Measurements from ENCODE around the gene GBF1.
A peak's percentile ranks its signal among the peaks of the same experiment; 100 is the strongest.
"Not testable (repeated sequence)": the region's sequence is repeated elsewhere in the genome, so short reads cannot be mapped to it uniquely, and the experiment has no call there.

The GBF1 gene

GRCh38 chr10:102245082-102245931, at the start of gene GBF1:
Gene GBF1, plus strand, starts transcription at chr10:102245532. Its CDS starts 13,407 bp downstream, at chr10:102258939.
- ATAC-seq (replicated peaks) (peak; percentile 91 to 95), DNase-seq (peak; percentile 93)
- peaks cover 23 to 30% of the 10 kb centered on the region in 2 donors for H3K27me3 Mint-ChIP-seq
- peaks cover 7 to 22% of the 10 kb centered on the region in 2 donors for H3K36me3 Mint-ChIP-seq
- H3K4me1 Mint-ChIP-seq: peaks cover 31 to 51% of the 10 kb centered on the region in 2 donors
- H3K4me3 Mint-ChIP-seq: peak within 1 kb of the TSS; percentile 95 to 99
- H3K9me3 Mint-ChIP-seq: no peaks in the 10 kb centered on the region
- peak within 1 kb of the TSS; percentile 95 for H3K27ac Mint-ChIP-seq

- ATAC-seq (replicated peaks): peak in 1 of 2 donors; percentile 77
These were observed 48.4 kb upstream of the GBF1 start for GRCh38 chr10:102196893-102197292.

GRCh38 chr10:102198027-102198426, 47.3 kb upstream of the GBF1 start:
- H3K4me1 Mint-ChIP-seq: peaks cover 7 to 11% of the 10 kb centered on the region in 2 donors
- ATAC-seq (replicated peaks): no peak

More at GRCh38 chr10:102196893-102197292, 48.4 kb upstream of the GBF1 start:
- H3K4me1 Mint-ChIP-seq: peaks cover 0 to 6% of the 10 kb centered on the region in 2 donors
- no peak for DNase-seq
- H3K27ac Mint-ChIP-seq: peak overlapping the region; percentile 20
- peaks cover 17 to 31% of the 10 kb centered on the region in 2 donors for H3K27me3 Mint-ChIP-seq
- peaks cover 0 to 3% of the 10 kb centered on the region in 2 donors for H3K9me3 Mint-ChIP-seq
- no peak overlapping the region for H3K4me3 Mint-ChIP-seq
- peaks cover 0 to 2% of the 10 kb centered on the region in 2 donors for H3K36me3 Mint-ChIP-seq

GRCh38 chr10:102200751-102201640, 44.3 kb upstream of the GBF1 start:
- Mint-ChIP-seq H3K4me3 (no peak overlapping the region), H3K27me3 (peaks cover 22 to 23% of the 10 kb centered on the region in 2 donors), H3K36me3 (peaks cover 0 to 3% of the 10 kb centered on the region in 2 donors), H3K9me3 (peaks cover 9 to 16% of the 10 kb centered on the region in 2 donors), H3K27ac (no peak overlapping the region), H3K4me1 (peaks cover 7 to 11% of the 10 kb centered on the region in 2 donors)
- ATAC-seq (replicated peaks) (peak; percentile 95), DNase-seq (peak; percentile 32)

More at GRCh38 chr10:102198027-102198426, 47.3 kb upstream of the GBF1 start:
- no peak overlapping the region for H3K27ac Mint-ChIP-seq
- no peaks in the 10 kb centered on the region for H3K36me3 Mint-ChIP-seq
- peaks cover 23 to 31% of the 10 kb centered on the region in 2 donors for H3K27me3 Mint-ChIP-seq
- DNase-seq: no peak
- no peaks in the 10 kb centered on the region for H3K9me3 Mint-ChIP-seq
- no peak overlapping the region for H3K4me3 Mint-ChIP-seq

GRCh38 chr10:102202386-102202785, 42.9 kb upstream of the GBF1 start:
- ATAC-seq (replicated peaks): no peak
- DNase-seq: no peak
- Mint-ChIP-seq H3K36me3 (peaks cover 0 to 3% of the 10 kb centered on the region in 2 donors), H3K4me3 (no peak overlapping the region), H3K9me3 (peaks cover 9 to 16% of the 10 kb centered on the region in 2 donors), H3K4me1 (peaks cover 7 to 8% of the 10 kb centered on the region in 2 donors), H3K27ac (no peak overlapping the region), H3K27me3 (peaks cover 16 to 17% of the 10 kb centered on the region in 2 donors)

GRCh38 chr10:102208311-102209035, 36.9 kb upstream of the GBF1 start:
- H3K4me3 Mint-ChIP-seq: no peak overlapping the region
- peaks cover 7 to 14% of the 10 kb centered on the region in 2 donors for H3K9me3 Mint-ChIP-seq
- no peak for ATAC-seq (replicated peaks)
- peaks cover 0 to 2% of the 10 kb centered on the region in 2 donors for H3K4me1 Mint-ChIP-seq
- DNase-seq: no peak
- no peak overlapping the region for H3K27ac Mint-ChIP-seq
- H3K27me3 Mint-ChIP-seq: peaks cover 0 to 5% of the 10 kb centered on the region in 2 donors
- peaks cover 0 to 3% of the 10 kb centered on the region in 2 donors for H3K36me3 Mint-ChIP-seq

- ATAC-seq (replicated peaks) (no peak), DNase-seq (no peak)
- no peak overlapping the region for H3K4me3 Mint-ChIP-seq
- H3K27ac Mint-ChIP-seq: no peak overlapping the region
- H3K9me3 Mint-ChIP-seq: peaks cover 4% of the 10 kb centered on the region in 2 donors
- H3K4me1 Mint-ChIP-seq: peaks cover 0 to 5% of the 10 kb centered on the region in 2 donors
- H3K36me3 Mint-ChIP-seq: no peaks in the 10 kb centered on the region
- H3K27me3 Mint-ChIP-seq: peaks cover 0 to 5% of the 10 kb centered on the region in 2 donors
These were observed 33.6 kb upstream of the GBF1 start for GRCh38 chr10:102211615-102212299.

GRCh38 chr10:102213599-102213998, 31.7 kb upstream of the GBF1 start:
- H3K4me1 Mint-ChIP-seq; H3K4me3 Mint-ChIP-seq; DNase-seq; H3K27ac Mint-ChIP-seq; H3K27me3 Mint-ChIP-seq; ATAC-seq (replicated peaks); H3K36me3 Mint-ChIP-seq; H3K9me3 Mint-ChIP-seq: not testable (repeated sequence)

- no peak for ATAC-seq (replicated peaks)
- Mint-ChIP-seq H3K27me3 (peaks cover 15 to 22% of the 10 kb centered on the region in 2 donors), H3K4me3 (no peak overlapping the region), H3K36me3 (no peaks in the 10 kb centered on the region), H3K27ac (no peak overlapping the region), H3K9me3 (peaks cover 0 to under 1% of the 10 kb centered on the region in 2 donors), H3K4me1 (no peaks in the 10 kb centered on the region)
- DNase-seq: no peak
These were observed 26.0 kb upstream of the GBF1 start for GRCh38 chr10:102219370-102219769.

GRCh38 chr10:102220612-102221011, 24.7 kb upstream of the GBF1 start:
- H3K36me3 Mint-ChIP-seq: no peaks in the 10 kb centered on the region
- DNase-seq (no peak), ATAC-seq (replicated peaks) (no peak)
- H3K4me1 Mint-ChIP-seq: peaks cover 0 to 2% of the 10 kb centered on the region in 2 donors
- no peak overlapping the region for H3K27ac Mint-ChIP-seq
- peaks cover 16 to 24% of the 10 kb centered on the region in 2 donors for H3K27me3 Mint-ChIP-seq
- H3K4me3 Mint-ChIP-seq: no peak overlapping the region
- H3K9me3 Mint-ChIP-seq: no peaks in the 10 kb centered on the region

- ATAC-seq (replicated peaks) (no peak), DNase-seq (no peak)
- Mint-ChIP-seq H3K27me3 (peaks cover 38 to 45% of the 10 kb centered on the region in 2 donors), H3K4me1 (peaks cover 9 to 12% of the 10 kb centered on the region in 2 donors), H3K36me3 (no peaks in the 10 kb centered on the region), H3K27ac (no peak overlapping the region), H3K9me3 (no peaks in the 10 kb centered on the region), H3K4me3 (no peak overlapping the region)
These were observed 22.5 kb upstream of the GBF1 start for GRCh38 chr10:102222797-102223196.

GRCh38 chr10:102225646-102226541, 19.4 kb upstream of the GBF1 start, which contains the start of gene ELOVL3:
Gene ELOVL3, plus strand, starts transcription at chr10:102226299. Its CDS starts 250 bp downstream, at chr10:102226549.
- Mint-ChIP-seq H3K4me1 (peaks cover 15 to 31% of the 10 kb centered on the region in 2 donors), H3K27ac (peak within 1 kb of the TSS; percentile 26), H3K27me3 (peaks cover 62 to 75% of the 10 kb centered on the region in 2 donors), H3K9me3 (no peaks in the 10 kb centered on the region), H3K36me3 (peaks cover 0 to 1% of the 10 kb centered on the region in 2 donors), H3K4me3 (peak within 1 kb of the TSS; percentile 78 to 80)
- ATAC-seq (replicated peaks): peak; percentile 90 to 91
- peak; percentile 72 for DNase-seq
